22Rv1 (cell line): ENCODE results near the gene OR11H7.

ENCODE experiments used
- CTCF ChIP-seq: fragments of 450-650 bp; IDR thresholded peaks from 2 replicates; pipeline ENCODE4 v1.5.1; 2017; ENCODE audit warnings: mild to moderate bottlenecking
- ZFX ChIP-seq: fragments of 450-650 bp; IDR thresholded peaks from 2 replicates; pipeline ENCODE4 v1.6.1; 2017; ENCODE audit warnings: antibody characterized with exemption, borderline replicate concordance

- no peak for TF ChIP-seq CTCF
- no peak for TF ChIP-seq ZFX
Measured at GRCh38 chr14:20180486-20180885, 48.3 kb upstream of the OR11H7 start.
